Measurements from ENCODE around the gene SLC30A5.
"Not testable (repeated sequence)": the region's sequence is repeated elsewhere in the genome, so short reads cannot be mapped to it uniquely, and the experiment has no call there.

SLC30A5 gene

DNA sequence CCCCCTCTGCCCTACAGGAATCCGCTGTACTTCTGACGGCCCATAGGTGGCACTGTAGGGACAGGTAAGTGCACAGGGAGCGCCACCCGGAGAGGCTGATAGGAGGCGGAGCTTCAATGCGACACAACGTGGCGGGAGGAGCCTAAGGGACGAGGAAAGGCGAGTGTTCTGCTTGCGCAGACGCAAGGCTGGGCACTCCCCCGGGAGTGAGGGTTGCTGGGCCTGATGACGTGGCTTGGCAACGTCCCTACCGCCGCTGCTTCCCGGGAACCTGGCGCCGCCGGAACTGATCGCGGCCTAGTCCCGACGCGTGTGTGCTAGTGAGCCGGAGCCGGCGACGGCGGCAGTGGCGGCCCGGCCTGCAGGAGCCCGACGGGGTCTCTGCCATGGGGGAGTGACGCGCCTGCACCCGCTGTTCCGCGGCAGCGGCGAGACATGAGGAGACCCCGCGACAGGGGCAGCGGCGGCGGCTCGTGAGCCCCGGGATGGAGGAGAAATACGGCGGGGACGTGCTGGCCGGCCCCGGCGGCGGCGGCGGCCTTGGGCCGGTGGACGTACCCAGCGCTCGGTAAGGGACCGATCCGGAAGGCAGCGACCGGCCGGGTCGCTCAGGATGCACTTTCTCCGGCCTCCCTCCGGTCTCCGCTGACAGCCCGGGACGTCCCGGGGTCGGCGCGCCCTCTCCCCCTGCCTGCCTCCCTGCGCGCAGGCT is at the start of gene SLC30A5:
Gene SLC30A5, plus strand, starts transcription at position 244 of the 712 bp plus-strand sequence. Its CDS starts 242 bp downstream, at position 486.
- peak; percentile 94 for DNase-seq

DNA sequence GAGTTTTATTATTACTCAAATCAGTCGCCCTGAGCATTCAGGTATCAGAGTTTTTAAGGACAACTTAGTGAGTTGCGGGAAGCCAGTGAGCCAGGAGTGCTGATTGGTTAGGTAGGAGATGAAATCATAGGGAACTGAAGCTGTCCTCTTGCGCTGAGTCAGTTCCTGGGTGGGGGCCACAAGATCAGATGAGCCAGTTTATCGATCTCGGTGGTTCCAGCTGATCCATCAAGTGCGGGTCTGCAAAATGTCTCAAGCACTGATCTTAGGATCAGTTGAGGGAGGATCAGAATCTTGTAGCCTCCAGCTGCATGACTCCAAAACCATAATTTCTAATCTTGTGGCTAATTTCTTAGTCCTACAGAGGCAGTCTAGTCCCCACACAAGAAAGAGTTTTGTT is 48.6 kb upstream of the SLC30A5 start:
- DNase-seq: not testable (repeated sequence)

DNA sequence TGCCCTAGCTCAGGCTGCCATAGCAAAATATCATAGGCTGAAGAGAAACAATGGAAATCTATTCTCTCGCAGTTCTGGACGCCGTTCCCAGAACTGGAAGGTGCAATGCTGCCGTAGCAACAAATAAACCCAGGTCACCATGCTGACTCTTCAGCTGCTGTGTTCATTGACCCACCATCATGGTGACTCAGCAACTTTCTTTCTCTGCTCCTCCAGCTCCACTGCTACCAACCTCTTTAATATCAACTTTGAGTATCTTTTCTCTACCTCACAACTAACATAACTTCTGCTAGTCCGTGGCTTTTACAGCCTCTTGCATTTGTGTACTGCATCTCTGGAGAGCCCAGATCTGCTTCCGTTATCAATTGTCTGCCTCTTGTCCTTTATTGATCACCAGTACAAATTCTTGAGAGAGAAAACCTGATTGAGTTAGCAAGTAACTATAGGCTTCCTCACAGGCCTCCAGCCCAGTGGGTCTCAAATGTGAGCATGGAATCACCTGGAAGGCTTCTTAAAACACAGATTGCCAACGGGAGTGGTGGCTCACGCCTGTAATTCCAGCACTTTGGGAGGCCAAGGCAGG is 47.3 kb upstream of the SLC30A5 start:
- DNase-seq: no peak

DNA sequence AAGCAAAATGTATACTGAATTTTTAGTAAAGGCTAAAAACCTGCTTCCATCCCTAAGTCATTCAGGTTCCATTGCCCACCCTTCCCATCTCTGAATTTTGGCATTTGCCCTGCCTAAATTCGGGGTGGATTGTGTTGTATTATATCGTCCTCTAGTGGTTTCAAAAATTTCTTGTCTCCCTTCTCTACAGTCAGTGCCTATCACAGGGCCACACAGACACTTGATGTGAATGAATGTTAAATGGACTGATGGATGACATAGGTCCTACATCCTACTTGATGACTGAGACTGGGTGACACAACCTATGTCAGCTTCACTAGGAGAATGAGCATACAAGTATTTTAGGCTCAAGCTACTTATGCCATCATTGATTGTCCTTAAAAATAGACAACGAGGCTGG is 45.6 kb upstream of the SLC30A5 start:
- no peak for DNase-seq

DNA sequence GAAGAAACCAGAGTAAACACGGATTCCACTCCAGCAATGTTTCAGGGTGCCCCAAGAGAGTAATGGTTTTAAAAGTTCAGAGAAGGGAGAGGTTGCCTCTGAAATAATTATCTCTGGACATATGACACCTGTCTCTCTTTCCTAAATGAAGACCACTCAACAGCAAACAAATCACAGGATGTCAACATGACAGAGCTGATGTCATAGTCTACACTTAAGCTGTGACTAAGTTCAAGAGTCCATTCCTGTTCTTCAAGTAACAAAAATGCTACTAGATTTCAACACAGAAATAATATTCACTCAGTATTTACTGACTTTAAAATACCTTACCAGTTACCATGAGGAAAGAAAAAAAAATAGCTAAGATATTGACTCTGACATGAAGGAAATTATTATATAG is 44.7 kb upstream of the SLC30A5 start:
- no peak for DNase-seq

- DNase-seq: no peak
Observed at GRCh38 chr5:69049796-69050195, 44.0 kb upstream of the SLC30A5 start.

DNA sequence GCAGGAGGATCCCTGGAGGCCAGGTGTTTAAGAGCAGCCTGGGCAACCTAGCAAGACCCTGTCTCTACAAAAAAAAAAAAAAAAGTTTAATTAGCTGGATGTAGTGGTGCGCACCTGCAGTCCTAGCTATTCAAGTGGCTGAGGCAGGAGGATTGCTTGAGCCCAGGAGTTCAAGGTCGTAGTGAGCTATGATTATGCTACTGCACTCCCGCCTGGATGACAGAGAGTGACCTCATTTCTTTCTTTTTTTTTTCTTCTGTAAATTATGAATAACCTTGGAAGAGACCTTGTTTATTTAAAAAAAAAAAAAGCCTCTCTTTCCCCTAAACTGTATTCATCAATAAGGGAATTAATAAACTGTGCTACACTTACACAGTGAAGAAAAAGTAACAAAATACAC is 43.6 kb upstream of the SLC30A5 start:
- no peak for DNase-seq

DNA sequence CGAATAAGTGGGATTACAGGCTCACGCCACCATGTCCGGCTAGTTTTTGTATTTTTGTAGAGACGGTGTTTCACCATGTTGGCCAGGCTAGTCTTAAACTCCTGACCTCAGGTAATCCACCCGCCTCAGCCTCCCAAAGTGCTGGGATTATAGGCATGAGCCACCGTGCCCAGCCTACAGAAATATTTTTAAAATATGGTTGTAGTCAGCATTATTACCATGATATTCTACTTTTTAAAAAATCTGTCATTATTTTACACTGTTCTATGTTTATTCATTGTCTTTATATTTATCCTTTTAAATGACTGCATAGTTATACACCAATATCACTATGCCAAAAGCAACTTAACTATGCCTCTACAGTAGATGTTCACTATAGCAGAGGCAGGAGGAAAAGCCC is 41.6 kb upstream of the SLC30A5 start:
- no peak for DNase-seq

GRCh38 chr5:69074664-69075521 is 18.9 kb upstream of the SLC30A5 start:
- no peak for DNase-seq

- no peak for DNase-seq
Observed at GRCh38 chr5:69075522-69076179, 18.2 kb upstream of the SLC30A5 start.

DNA sequence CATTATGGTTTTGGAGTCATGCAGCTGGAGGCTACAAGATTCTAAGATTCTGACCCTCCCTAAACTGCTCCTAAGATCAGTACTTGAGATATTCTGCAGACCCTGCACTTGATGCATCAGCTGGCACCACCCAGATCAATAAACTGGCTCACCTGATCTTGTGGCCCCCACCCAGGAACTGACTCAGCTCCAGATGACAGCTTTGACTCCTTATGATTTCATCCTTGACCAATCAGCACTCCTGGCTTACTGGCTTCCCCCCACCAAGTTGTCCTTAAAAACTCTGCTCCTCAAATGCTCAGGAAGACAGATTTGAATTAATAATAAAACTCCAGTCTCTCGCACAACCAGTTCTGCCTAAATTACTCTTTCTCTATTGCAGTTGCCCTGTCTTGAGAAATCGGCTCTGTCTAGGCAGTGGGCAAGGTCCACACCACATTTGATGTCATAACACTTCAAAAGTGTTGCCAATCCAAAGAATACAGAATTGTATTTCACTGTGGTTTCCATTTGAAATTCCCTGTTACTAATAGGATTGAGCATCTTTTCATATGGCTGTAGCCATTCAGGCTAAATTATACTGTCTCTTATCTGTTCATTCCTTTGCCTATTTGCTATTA is 14.8 kb upstream of the SLC30A5 start:
- DNase-seq: no peak

GRCh38 chr5:69079556-69079955 is 14.3 kb upstream of the SLC30A5 start:
- no peak for DNase-seq

- DNase-seq: no peak
Observed at GRCh38 chr5:69083412-69083811, 10.4 kb upstream of the SLC30A5 start.

DNA sequence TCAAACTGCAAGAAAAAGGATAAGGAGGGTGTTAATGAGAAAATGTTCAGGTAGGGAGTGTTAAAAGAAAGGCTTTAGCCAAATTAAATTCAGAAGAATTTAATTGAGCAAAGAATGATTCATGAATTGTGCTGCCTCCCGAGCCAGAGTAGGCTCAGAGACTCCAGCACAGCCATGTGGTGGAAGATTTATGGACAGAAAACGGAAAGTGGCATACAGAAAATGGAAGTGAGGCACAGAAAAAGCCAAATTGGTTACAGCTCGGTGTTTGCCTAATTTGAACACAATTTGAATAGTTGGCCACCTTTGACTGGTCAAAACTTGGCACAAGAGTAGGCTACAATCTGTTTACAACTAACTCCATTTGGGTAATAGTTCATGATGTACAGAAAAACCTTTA is 9.6 kb upstream of the SLC30A5 start:
- no peak for DNase-seq

- no peak for DNase-seq
Observed at GRCh38 chr5:69084903-69085302, 8.9 kb upstream of the SLC30A5 start.

- no peak for DNase-seq
Observed at GRCh38 chr5:69086206-69086605, 7.6 kb upstream of the SLC30A5 start.

- not testable (repeated sequence) for DNase-seq
Observed at GRCh38 chr5:69088006-69088405, 5.8 kb upstream of the SLC30A5 start.

DNA sequence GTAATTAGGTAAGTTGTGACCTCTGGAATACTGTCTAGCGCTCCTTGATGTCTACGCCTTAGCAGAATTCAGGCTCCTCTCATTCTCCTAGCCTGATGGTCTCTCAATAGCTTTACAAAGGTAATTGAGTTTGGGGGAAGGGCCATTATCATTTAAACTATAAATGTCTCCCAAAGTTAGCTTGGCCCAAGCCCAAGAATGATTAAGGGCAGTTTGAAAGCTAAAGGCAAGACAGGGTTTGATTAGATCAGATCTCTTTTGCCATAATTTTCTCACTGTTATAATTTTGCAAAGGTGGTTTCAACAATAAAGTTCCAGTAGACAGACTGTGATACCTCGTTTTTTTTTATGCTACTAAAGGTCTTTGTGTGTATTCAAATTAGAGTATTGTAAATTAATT is 3.7 kb upstream of the SLC30A5 start:
- no peak for DNase-seq

GRCh38 chr5:69091771-69092170 is 2.0 kb upstream of the SLC30A5 start:
- DNase-seq: no peak

DNA sequence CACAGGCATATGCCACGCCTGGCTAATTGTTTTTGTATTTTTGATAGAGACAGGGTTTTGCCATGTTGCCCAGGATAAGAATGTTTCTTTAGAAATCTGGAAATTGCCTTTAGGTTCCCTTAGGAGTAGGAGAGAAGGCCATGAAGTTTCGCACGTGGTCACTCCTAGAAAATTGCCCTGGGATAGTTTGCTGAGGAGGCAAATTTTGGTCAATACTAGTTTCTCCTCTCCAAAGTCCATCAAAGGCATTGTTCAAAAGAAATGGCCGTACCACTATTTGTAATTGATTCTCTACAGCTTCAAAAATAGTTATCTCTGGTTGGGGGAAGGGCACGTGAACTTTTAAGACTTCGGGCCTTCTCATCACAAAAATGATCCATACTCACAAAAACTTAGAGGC is 845 bp upstream of the SLC30A5 start:
- no peak for DNase-seq

DNA sequence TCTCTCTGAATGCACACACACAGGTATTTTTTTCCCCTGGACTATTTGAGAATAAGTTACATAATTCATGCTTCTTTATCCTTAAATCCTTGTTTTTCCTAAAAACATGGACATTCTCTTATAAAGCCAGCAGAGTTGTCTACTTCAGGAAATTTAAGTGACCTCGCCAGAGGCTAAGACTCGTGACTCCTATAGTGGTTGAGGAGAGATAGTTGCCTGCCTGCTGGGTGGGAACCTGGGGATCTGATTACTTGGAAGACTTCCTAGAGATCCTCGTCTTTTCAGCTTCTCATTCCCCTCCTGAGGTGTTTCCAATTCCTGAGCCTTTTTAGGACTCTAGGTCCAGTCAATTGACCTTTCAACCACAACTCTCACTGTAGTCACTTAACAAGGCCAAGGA is 5.5 kb downstream of the SLC30A5 start:
- DNase-seq: no peak

GRCh38 chr5:69103521-69103920 is 9.7 kb downstream of the SLC30A5 start:
- DNase-seq: no peak
